ACC112 (cell line): ENCODE measurements around the gene PRRG4.
"Not testable (repeated sequence)": the region's sequence is repeated elsewhere in the genome, so short reads cannot be mapped to it uniquely, and the experiment has no call there.

Experiments
- H2AFZ ChIP-seq: fragments of 200-600 bp; sonication (generic); one replicate; pipeline ENCODE4 v1.6.0; 2017; ENCODE audit warnings: antibody characterized with exemption, low read length; ENCODE audit not compliant: unreplicated experiment
- H3K27ac ChIP-seq: fragments of 200-600 bp; sonication (generic); 2 replicates; pipeline ENCODE4 v1.5.1; 2014; ENCODE audit warnings: low read depth, mild to moderate bottlenecking, antibody characterized with exemption, low read length, moderate library complexity
- H3K27me3 ChIP-seq: fragments of 200-600 bp; sonication (generic); 2 replicates; pipeline ENCODE4 v1.6.1; 2014; ENCODE audit warnings: mild to moderate bottlenecking, antibody characterized with exemption, low read length, moderate library complexity, mixed read lengths; ENCODE audit not compliant: insufficient read depth
- H3K36me3 ChIP-seq: fragments of 200-600 bp; sonication (generic); 2 replicates; pipeline ENCODE4 v1.6.1; 2016; ENCODE audit warnings: mild to moderate bottlenecking, antibody characterized with exemption, low read length, moderate library complexity, mixed read lengths; ENCODE audit not compliant: insufficient read depth
- H3K4me1 ChIP-seq: fragments of 200-600 bp; sonication (generic); one replicate; pipeline ENCODE4 v1.6.1; 2016; ENCODE audit warnings: low read length, mixed read lengths; ENCODE audit not compliant: insufficient read depth, unreplicated experiment, control insufficient read depth
- H3K4me3 ChIP-seq: fragments of 200-600 bp; sonication (generic); 2 replicates; pipeline ENCODE4 v1.5.1; 2014; ENCODE audit warnings: mild to moderate bottlenecking, low read depth, low read length
- H3K79me2 ChIP-seq: fragments of 200-600 bp; sonication (generic); one replicate; pipeline ENCODE4 v1.6.0; 2016; ENCODE audit warnings: low read length; ENCODE audit not compliant: control insufficient read depth, unreplicated experiment, insufficient read depth

Gene PRRG4

GRCh38 chr11:32884023-32884422 lies 54.3 kb downstream of the PRRG4 start:
- H3K79me2 ChIP-seq = no peaks in the 10 kb centered on the region
- H3K4me3 ChIP-seq = no peak overlapping the region
- H2AFZ ChIP-seq = no peak overlapping the region
- peaks cover 6% of the 10 kb centered on the region for H3K4me1 ChIP-seq
- no peaks in the 10 kb centered on the region; the same call in 1 of the 2 replicates for H3K27me3 ChIP-seq
- H3K27ac ChIP-seq = no peak overlapping the region
- no peaks in the 10 kb centered on the region for H3K36me3 ChIP-seq

GRCh38 chr11:32884770-32885384 lies 55.1 kb downstream of the PRRG4 start:
- Histone ChIP-seq H3K36me3 (no peaks in the 10 kb centered on the region), H3K4me1 (peaks cover 7% of the 10 kb centered on the region), H2AFZ (no peak overlapping the region), H3K79me2 (no peaks in the 10 kb centered on the region), H3K27ac (no peak overlapping the region), H3K4me3 (no peak overlapping the region), H3K27me3 (no peaks in the 10 kb centered on the region)

DNA sequence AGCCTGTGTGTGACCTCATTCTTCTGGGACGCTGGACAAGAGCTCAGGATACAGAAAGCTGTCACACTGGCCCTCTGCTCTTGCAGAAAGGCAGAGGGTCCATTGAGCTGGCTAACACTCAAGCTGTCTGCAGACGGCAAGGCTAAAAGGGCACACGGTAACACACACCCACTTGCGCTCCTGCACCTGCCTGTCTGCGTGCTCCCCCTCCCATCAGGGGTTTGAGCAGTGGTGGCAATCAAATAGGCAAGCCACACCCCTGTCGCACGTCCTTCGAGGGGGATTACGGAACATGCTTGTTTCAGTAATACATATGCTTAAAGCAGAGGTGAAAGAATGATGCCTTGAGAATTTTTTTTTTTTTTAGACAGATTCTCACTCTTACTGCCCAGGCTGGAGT lies 55.8 kb downstream of the PRRG4 start:
- H3K36me3 ChIP-seq = no peaks in the 10 kb centered on the region
- no peak overlapping the region for H3K27ac ChIP-seq
- no peak overlapping the region for H3K4me3 ChIP-seq
- no peak overlapping the region for H2AFZ ChIP-seq
- H3K4me1 ChIP-seq = peaks cover 7% of the 10 kb centered on the region
- no peaks in the 10 kb centered on the region for H3K79me2 ChIP-seq
- no peaks in the 10 kb centered on the region for H3K27me3 ChIP-seq

DNA sequence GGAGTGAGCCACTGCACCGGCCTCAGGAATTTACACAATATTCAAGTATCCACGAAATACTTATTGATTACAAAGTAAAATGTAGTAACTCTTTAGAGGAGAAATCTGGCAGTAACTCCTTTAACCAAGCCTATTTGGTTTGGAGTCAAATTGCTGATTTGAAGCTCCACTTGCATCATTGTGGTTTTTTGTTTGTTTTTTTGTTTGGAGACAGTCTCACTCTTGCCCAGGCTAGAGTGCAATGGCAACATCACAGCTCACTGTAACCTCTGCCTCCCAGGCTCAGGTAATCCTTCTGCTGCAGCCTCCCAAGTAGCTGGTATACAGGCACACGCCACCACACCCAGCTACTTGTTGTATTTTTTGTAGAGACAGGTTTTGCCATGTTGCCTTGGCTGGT lies 56.5 kb downstream of the PRRG4 start:
- Histone ChIP-seq H3K79me2 (no peaks in the 10 kb centered on the region), H3K36me3 (no peaks in the 10 kb centered on the region), H3K27ac (no peak overlapping the region), H3K4me3 (no peak overlapping the region), H2AFZ (no peak overlapping the region), H3K4me1 (peaks cover 7% of the 10 kb centered on the region), H3K27me3 (no peaks in the 10 kb centered on the region)

- H3K27ac ChIP-seq, H2AFZ ChIP-seq, H3K4me3 ChIP-seq, H3K27me3 ChIP-seq, H3K36me3 ChIP-seq, H3K79me2 ChIP-seq, H3K4me1 ChIP-seq: not testable (repeated sequence)
Observed at GRCh38 chr11:32887707-32888383, 58.1 kb downstream of the PRRG4 start.

GRCh38 chr11:32888384-32888710 lies 58.6 kb downstream of the PRRG4 start:
- not testable (repeated sequence) for H3K4me3 ChIP-seq, H3K79me2 ChIP-seq, H3K27ac ChIP-seq, H3K4me1 ChIP-seq, H2AFZ ChIP-seq, H3K36me3 ChIP-seq, H3K27me3 ChIP-seq

- H3K27me3 ChIP-seq = no peaks in the 10 kb centered on the region
- no peak overlapping the region for H3K4me3 ChIP-seq
- peaks cover 7% of the 10 kb centered on the region for H3K79me2 ChIP-seq
- H3K27ac ChIP-seq = no peak overlapping the region
- peaks cover 7% of the 10 kb centered on the region for H3K4me1 ChIP-seq
- no peak overlapping the region for H2AFZ ChIP-seq
- no peaks in the 10 kb centered on the region for H3K36me3 ChIP-seq
Observed at GRCh38 chr11:32888805-32889204, 59.1 kb downstream of the PRRG4 start.

DNA sequence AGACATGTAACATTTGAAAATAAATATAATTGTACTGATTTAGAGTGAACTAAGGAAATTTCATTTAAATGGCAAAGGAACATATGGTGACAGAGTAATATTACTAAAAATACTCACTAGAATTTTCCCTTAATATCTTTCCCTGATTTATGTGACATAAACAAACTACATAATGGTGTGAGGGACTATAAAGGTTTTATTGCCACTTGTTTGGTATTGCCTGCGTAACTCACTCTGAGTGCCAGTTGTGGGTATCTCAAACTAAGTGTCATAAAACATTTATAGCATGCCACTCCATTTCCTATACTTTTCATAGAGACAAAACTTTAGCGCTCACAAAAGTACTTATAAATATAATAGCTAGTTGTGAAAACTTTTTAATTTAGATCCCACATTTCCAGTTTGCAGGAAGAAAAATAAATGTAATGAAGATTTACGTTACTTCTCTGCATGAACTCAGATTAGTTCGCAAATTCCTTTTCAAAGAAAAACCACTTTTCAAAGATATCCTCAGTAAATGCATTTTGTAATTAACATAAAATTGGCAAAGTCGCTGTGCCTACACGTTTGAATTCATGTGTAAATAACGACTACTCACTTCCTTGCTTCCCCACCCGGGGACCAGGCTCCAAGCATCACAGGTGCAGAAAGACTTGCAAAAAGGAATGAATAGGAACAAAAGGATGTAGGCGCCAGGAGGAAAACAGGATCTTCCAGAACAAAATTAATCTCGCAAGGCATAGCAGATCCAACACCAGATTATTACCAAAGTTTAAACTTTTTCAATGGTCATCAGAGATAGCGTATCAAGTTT lies 61.3 kb downstream of the PRRG4 start:
- Histone ChIP-seq H2AFZ (no peak overlapping the region), H3K27ac (no peak overlapping the region), H3K4me1 (peaks cover 11% of the 10 kb centered on the region), H3K4me3 (peak overlapping the region; percentile 84), H3K27me3 (no peaks in the 10 kb centered on the region), H3K36me3 (no peaks in the 10 kb centered on the region), H3K79me2 (peaks cover 30% of the 10 kb centered on the region)

DNA sequence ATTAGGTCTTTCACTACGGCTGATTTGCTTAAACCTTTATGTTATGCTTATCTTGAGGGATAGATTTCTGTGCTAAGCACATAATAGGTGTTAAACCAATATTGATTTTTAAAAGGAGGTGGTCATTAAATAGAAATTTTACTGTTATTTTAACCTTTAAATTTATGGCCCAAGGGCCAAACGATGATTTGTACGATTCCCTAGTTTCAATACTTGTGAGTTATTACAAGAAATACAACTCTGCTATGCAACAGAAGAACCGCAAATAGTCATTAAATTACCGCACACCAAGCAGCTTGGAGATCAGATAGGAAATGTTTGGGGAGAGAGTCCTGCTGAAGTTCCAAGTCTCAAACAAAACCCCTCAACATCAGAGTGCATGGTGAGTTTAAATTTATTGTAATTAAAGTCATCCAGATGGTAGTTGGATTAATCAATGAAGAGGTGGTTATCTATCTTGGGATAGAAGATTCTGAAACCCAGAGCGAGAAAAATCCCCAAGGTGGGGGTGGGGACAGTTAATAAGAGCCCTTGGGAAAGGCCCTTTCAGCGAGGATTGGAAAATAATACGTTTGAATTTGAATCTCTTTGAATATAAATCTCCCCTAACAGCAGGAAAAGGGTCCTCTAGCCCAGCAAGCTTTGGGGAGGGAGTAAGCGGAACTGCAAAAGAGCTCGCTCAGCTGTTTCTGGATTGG lies 62.1 kb downstream of the PRRG4 start:
- H3K27me3 ChIP-seq = no peaks in the 10 kb centered on the region
- peak overlapping the region; percentile 84 for H3K4me3 ChIP-seq
- H3K36me3 ChIP-seq = no peaks in the 10 kb centered on the region
- H3K4me1 ChIP-seq = peaks cover 11% of the 10 kb centered on the region
- peak overlapping the region; percentile 72 for H3K27ac ChIP-seq
- peaks cover 36% of the 10 kb centered on the region for H3K79me2 ChIP-seq
- H2AFZ ChIP-seq = peak overlapping the region; percentile 87

DNA sequence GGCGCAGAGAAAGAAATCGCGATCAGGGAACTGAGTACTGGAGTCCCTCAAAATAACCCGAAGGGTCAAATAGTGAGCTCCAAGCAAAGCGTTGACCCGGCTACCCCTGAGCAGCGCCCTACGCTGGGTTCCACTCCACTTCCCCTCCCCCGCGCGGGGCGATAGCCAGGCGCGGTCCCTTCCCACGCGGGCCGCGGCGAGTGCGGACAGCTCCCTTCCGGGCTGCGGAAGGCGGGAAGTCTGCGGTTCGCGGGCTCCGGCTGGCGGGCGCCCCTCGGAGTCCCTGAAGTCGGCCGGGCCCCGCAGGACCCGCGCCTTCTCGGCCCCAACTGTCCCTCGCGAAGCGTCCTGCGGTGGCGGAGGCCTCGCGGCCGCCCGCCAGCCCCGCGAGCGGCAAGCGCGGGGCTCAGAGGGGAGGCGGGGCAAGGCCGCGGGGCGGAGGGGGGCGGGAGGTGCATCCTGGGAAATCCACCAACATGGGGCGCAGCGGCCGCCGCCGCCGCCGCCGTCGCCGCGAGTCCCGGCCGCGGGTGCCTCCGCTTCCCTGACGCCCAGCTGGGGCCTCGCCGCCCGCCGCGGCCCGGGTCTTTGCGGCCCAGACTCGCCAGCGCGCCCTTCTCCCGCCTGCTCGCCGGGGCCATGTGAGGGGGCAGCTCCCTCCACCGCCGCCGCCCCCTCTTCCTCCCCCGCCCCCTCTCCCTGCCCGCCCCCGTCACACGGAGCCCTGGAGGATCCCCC lies 62.8 kb downstream of the PRRG4 start, which contains the start of gene QSER1:
TSS of gene QSER1 (plus strand) at position 457 of the 738 bp plus-strand sequence. CDS start 315 bp downstream, outside the sequence.
- peaks cover 43% of the 10 kb centered on the region for H3K79me2 ChIP-seq
- H2AFZ ChIP-seq = peak within 1 kb of the TSS; percentile 87
- H3K36me3 ChIP-seq = no peaks in the 10 kb centered on the region
- H3K27me3 ChIP-seq = no peaks in the 10 kb centered on the region
- peak within 1 kb of the TSS; percentile 78 for H3K27ac ChIP-seq
- peaks cover 11% of the 10 kb centered on the region for H3K4me1 ChIP-seq
- H3K4me3 ChIP-seq = peak within 1 kb of the TSS; percentile 84
